Gastrocnemius medialis (tissue), 4 donors: Measurements from ENCODE around the gene RSPRY1. TPM values are rescaled to one million over a fixed set of nuclear protein-coding genes. Genes with fewer than 3 reads are reported as not detected.

Source experiments
- ATAC-seq, 2 donors: fragments of 150-250 bp; one replicate each; pipeline ENCODE4 v1.9.1; 2016
- DNase-seq, 2 donors: peaks; one replicate each; pipeline ENCODE4 v3.0.0-alpha.2; 2019
- H3K27ac ChIP-seq, 4 donors: fragments of 200-600 bp; sonication (generic); 1 replicate in 1 of 4; 2 replicates in 3 of 4; pipeline ENCODE4 v1.5.1; 2016 to 2018; ENCODE audit warnings: mild to moderate bottlenecking in 2 of 4, moderate library complexity in 1 of 4
- H3K27me3 ChIP-seq, 3 donors: fragments of 200-600 bp; sonication (generic) in 2 of 3; 1 replicate in 1 of 3; 2 replicates in 2 of 3; pipeline versions ENCODE4 v1.5.1 to v1.6.0; 2016 to 2019; ENCODE audit warnings: mild to moderate bottlenecking in 1 of 3, moderate library complexity in 1 of 3
- H3K36me3 ChIP-seq, 2 donors: fragments of 200-600 bp; sonication (generic) in 1 of 2; one replicate each; pipeline ENCODE4 v1.5.1; 2017 to 2018
- H3K4me1 ChIP-seq, 2 donors: fragments of 200-600 bp; sonication (generic) in 1 of 2; one replicate each; pipeline ENCODE4 v1.5.1; 2016 to 2017; ENCODE audit warnings: mild to moderate bottlenecking in 2 of 2
- H3K4me3 ChIP-seq, 4 donors: fragments of 200-600 bp; sonication (generic) in 3 of 4; 1 replicate in 1 of 4; 2 replicates in 3 of 4; pipeline ENCODE4 v1.5.1; 2016 to 2019; ENCODE audit warnings: mild to moderate bottlenecking in 2 of 4
- H3K9me3 ChIP-seq, 3 donors: fragments of 200-600 bp; sonication (generic) in 2 of 3; 1 replicate in 1 of 3; 2 replicates in 2 of 3; pipeline ENCODE4 v1.5.1; 2016 to 2019
- CTCF ChIP-seq, 5 experiments: fragments of 450-650 bp in 3 of 5; fragments of 200-600 bp in 2 of 5; sonication (generic) in 2 of 5; IDR thresholded peaks in 4 of 5; conservative IDR thresholded peaks in 1 of 5; 1 replicate in 4 of 5; 2 replicates in 1 of 5; pipeline ENCODE4 v1.5.1; 2016 to 2019; ENCODE audit warnings: antibody characterized with exemption in 5 of 5, mild to moderate bottlenecking in 3 of 5, moderate library complexity in 3 of 5
- POLR2A ChIP-seq, 2 donors: fragments of 450-650 bp; IDR thresholded peaks; one replicate each; pipeline ENCODE4 v1.6.1; 2017; ENCODE audit warnings: antibody characterized with exemption in 2 of 2, mild to moderate bottlenecking in 2 of 2, moderate library complexity in 2 of 2
- in situ Hi-C, 4 donors: fragments of 200-750 bp; cut with MboI; loops; one replicate each; pipeline versions ENCODE4 v1.15.0 to v1.8.0; 2017; ENCODE audit warnings: low sequenced_read_pairs in 4 of 4
- intact Hi-C: fragments of 100-400 bp; cut with DNase I; formaldehyde crosslinking; loops from one replicate; pipeline ENCODE4 v1.15.1; 2023; ENCODE audit warnings: low total_unique reads
- total RNA-seq, 4 donors: library from RNA; depleted of rRNA; stranded (reverse); fragments of >200 nt; gene quantifications; one replicate each; pipeline versions ENCODE4 v1.1.0 to v1.2.3, GENCODE V29; 2016

Gene RSPRY1
- total RNA-seq, 4 donors from 2014 or later = 15.4 to 24.1 (median 20.7) TPM

- intact Hi-C loops (no loop called here), in situ Hi-C loops (no loop called here)
- ATAC-seq = no peak
- peaks cover 0 to 26% of the 10 kb centered on the region in 2 donors for H3K36me3 ChIP-seq
- no peaks in the 10 kb centered on the region for H3K9me3 ChIP-seq
- no peaks in the 10 kb centered on the region for H3K4me1 ChIP-seq
- TF ChIP-seq CTCF (IDR thresholded peaks at IDR 0.05 in 4 of 5, conservative IDR thresholded peaks at IDR 0.05 in 1 of 5) = no peak
- TF ChIP-seq POLR2A (IDR thresholded peaks at IDR 0.05) = no peak
- no peak for DNase-seq
- no peak overlapping the region for H3K4me3 ChIP-seq
- no peaks in the 10 kb centered on the region for H3K27me3 ChIP-seq
- H3K27ac ChIP-seq = no peak overlapping the region
These were observed 16.2 kb downstream of the RSPRY1 start for GRCh38 chr16:57202095-57202886.

- H3K27ac ChIP-seq = no peak overlapping the region
- ATAC-seq (no peak), DNase-seq (no peak)
- in situ Hi-C loops = no loop called here
- no peaks in the 10 kb centered on the region for H3K4me1 ChIP-seq
- peaks cover 0 to 32% of the 10 kb centered on the region in 2 donors for H3K36me3 ChIP-seq
- TF ChIP-seq POLR2A (IDR thresholded peaks at IDR 0.05) (no peak), CTCF (IDR thresholded peaks at IDR 0.05 in 4 of 5, conservative IDR thresholded peaks at IDR 0.05 in 1 of 5) (no peak)
- H3K4me3 ChIP-seq = no peak overlapping the region
- H3K9me3 ChIP-seq = no peaks in the 10 kb centered on the region
- intact Hi-C loops = no loop called here
- no peaks in the 10 kb centered on the region for H3K27me3 ChIP-seq
These were observed 17.3 kb downstream of the RSPRY1 start for GRCh38 chr16:57203451-57203850.

- no peaks in the 10 kb centered on the region for H3K27me3 ChIP-seq
- DNase-seq = no peak
- in situ Hi-C loops (no loop called here), intact Hi-C loops (no loop called here)
- no peaks in the 10 kb centered on the region for H3K9me3 ChIP-seq
- TF ChIP-seq POLR2A (IDR thresholded peaks at IDR 0.05) (no peak), CTCF (IDR thresholded peaks at IDR 0.05 in 4 of 5, conservative IDR thresholded peaks at IDR 0.05 in 1 of 5) (no peak)
- no peaks in the 10 kb centered on the region for H3K4me1 ChIP-seq
- H3K4me3 ChIP-seq = no peak overlapping the region
- H3K27ac ChIP-seq = no peak overlapping the region
- no peak for ATAC-seq
- H3K36me3 ChIP-seq = peaks cover 0 to 45% of the 10 kb centered on the region in 2 donors
These were observed 18.5 kb downstream of the RSPRY1 start for GRCh38 chr16:57204675-57205074.

GRCh38 chr16:57208926-57209325 lies 22.8 kb downstream of the RSPRY1 start:
- in situ Hi-C loops (no loop called here), intact Hi-C loops (no loop called here)
- no peaks in the 10 kb centered on the region for H3K27me3 ChIP-seq
- ATAC-seq (no peak), DNase-seq (no peak)
- H3K4me1 ChIP-seq = no peaks in the 10 kb centered on the region
- H3K9me3 ChIP-seq = no peaks in the 10 kb centered on the region
- TF ChIP-seq CTCF (IDR thresholded peaks at IDR 0.05 in 4 of 5, conservative IDR thresholded peaks at IDR 0.05 in 1 of 5) (no peak), POLR2A (IDR thresholded peaks at IDR 0.05) (no peak)
- no peak overlapping the region for H3K27ac ChIP-seq
- H3K4me3 ChIP-seq = no peak overlapping the region
- H3K36me3 ChIP-seq = peaks cover 0 to 83% of the 10 kb centered on the region in 2 donors
